H7 (cell line): ENCODE results near the gene UBAC1. TPM values are rescaled to one million over a fixed set of nuclear protein-coding genes. Genes with fewer than 3 reads are reported as not detected.

Experiments
- DNase-seq: peaks from one replicate; pipeline ENCODE4 v3.0.0; 2012
- H3K27me3 ChIP-seq: 2 replicates; pipeline ENCODE4 v1.6.0; 2011; ENCODE audit warnings: mild to moderate bottlenecking, low read length; ENCODE audit not compliant: control insufficient read depth, insufficient read depth
- H3K36me3 ChIP-seq: replicated peaks from 2 replicates; pipeline ENCODE4 v1.5.1; 2011; ENCODE audit warnings: low read length; ENCODE audit not compliant: control insufficient read depth, insufficient read depth
- H3K4me3 ChIP-seq: 2 replicates; pipeline ENCODE4 v1.5.1; 2011; ENCODE audit warnings: low read depth, mild to moderate bottlenecking, control low read depth, low read length, moderate library complexity; ENCODE audit not compliant: insufficient read depth
- total RNA-seq: library from RNA; depleted of rRNA; stranded (reverse); fragments of >200 nt; shearing (Covaris generic); gene quantifications from 2 replicates; pipeline ENCODE4 v1.2.3, GENCODE V29; 2014

UBAC1 gene
- total RNA-seq, 1 experiment from 2014 or later = 77.0 TPM

GRCh38 chr9:135891027-135891631, 70.0 kb downstream of the UBAC1 start:
- H3K36me3 ChIP-seq = no peaks in the 10 kb centered on the region
- no peak overlapping the region for H3K4me3 ChIP-seq
- H3K27me3 ChIP-seq = no peaks in the 10 kb centered on the region
- DNase-seq = no peak

GRCh38 chr9:135890190-135891026, 70.8 kb downstream of the UBAC1 start:
- no peaks in the 10 kb centered on the region for H3K36me3 ChIP-seq
- H3K27me3 ChIP-seq = no peaks in the 10 kb centered on the region
- no peak for DNase-seq

GRCh38 chr9:135889564-135890189, 71.5 kb downstream of the UBAC1 start:
- H3K36me3 ChIP-seq = no peaks in the 10 kb centered on the region
- H3K27me3 ChIP-seq = no peaks in the 10 kb centered on the region
- peak; percentile 68 for DNase-seq
- H3K4me3 ChIP-seq = no peak overlapping the region

More at GRCh38 chr9:135890190-135891026, 70.8 kb downstream of the UBAC1 start:
- no peak overlapping the region for H3K4me3 ChIP-seq

GRCh38 chr9:135888766-135889394, 72.3 kb downstream of the UBAC1 start:
- Histone ChIP-seq H3K4me3 (no peak overlapping the region), H3K27me3 (no peaks in the 10 kb centered on the region), H3K36me3 (no peaks in the 10 kb centered on the region)
- DNase-seq = no peak

GRCh38 chr9:135888126-135888765, 72.9 kb downstream of the UBAC1 start:
- no peak for DNase-seq
- Histone ChIP-seq H3K27me3 (no peaks in the 10 kb centered on the region), H3K4me3 (no peak overlapping the region), H3K36me3 (no peaks in the 10 kb centered on the region)

GRCh38 chr9:135887585-135888050, 73.6 kb downstream of the UBAC1 start:
- H3K36me3 ChIP-seq = no peaks in the 10 kb centered on the region
- DNase-seq = peak; percentile 82
- H3K27me3 ChIP-seq = no peaks in the 10 kb centered on the region
- no peak overlapping the region for H3K4me3 ChIP-seq

- Histone ChIP-seq H3K4me3 (no peak overlapping the region), H3K36me3 (no peaks in the 10 kb centered on the region), H3K27me3 (no peaks in the 10 kb centered on the region)
- DNase-seq = no peak
These were observed 74.1 kb downstream of the UBAC1 start for GRCh38 chr9:135887021-135887507.

- no peaks in the 10 kb centered on the region for H3K27me3 ChIP-seq
- H3K4me3 ChIP-seq = no peak overlapping the region
- H3K36me3 ChIP-seq = peaks cover 4% of the 10 kb centered on the region
- DNase-seq = no peak
These were observed 74.8 kb downstream of the UBAC1 start for GRCh38 chr9:135886147-135886981.

- Histone ChIP-seq H3K27me3 (no peaks in the 10 kb centered on the region), H3K36me3 (peaks cover 4% of the 10 kb centered on the region), H3K4me3 (no peak overlapping the region)
- DNase-seq = no peak
These were observed 75.9 kb downstream of the UBAC1 start for GRCh38 chr9:135885100-135885853.

GRCh38 chr9:135884328-135885035, 76.7 kb downstream of the UBAC1 start:
- H3K36me3 ChIP-seq = peaks cover 4% of the 10 kb centered on the region
- H3K4me3 ChIP-seq = no peak overlapping the region
- DNase-seq = no peak
- H3K27me3 ChIP-seq = no peaks in the 10 kb centered on the region

- no peak for DNase-seq
- Histone ChIP-seq H3K4me3 (no peak overlapping the region), H3K36me3 (peaks cover 4% of the 10 kb centered on the region), H3K27me3 (no peaks in the 10 kb centered on the region)
These were observed 77.6 kb downstream of the UBAC1 start for GRCh38 chr9:135883410-135884089.
